Lung (tissue), 12 donors: ENCODE data around the gene RAD52. TPM values are rescaled to one million over a fixed set of nuclear protein-coding genes. Genes with fewer than 3 reads are reported as not detected.

Experiments used
- ATAC-seq: fragments of 200-7000 bp; cut with Tn5 transposase; one replicate; pipeline ENCODE4 v1.9.1; 2020; ENCODE audit warnings: moderate number of reproducible peaks; ENCODE audit not compliant: insufficient read depth, low FRiP score
- DNase-seq, 3 donors: peaks; one replicate each; pipeline ENCODE4 v3.0.0-alpha.2; 2013 to 2017
- H3K27ac ChIP-seq, 2 donors: one replicate each; pipeline ENCODE4 v1.5.1; 2013; ENCODE audit warnings: mild to moderate bottlenecking in 2 of 2, moderate library complexity in 2 of 2, control low read depth in 1 of 2, inconsistent platforms in 1 of 2, low read depth in 1 of 2, low read length in 1 of 2
- H3K27me3 ChIP-seq, 3 donors: one replicate each; pipeline ENCODE4 v1.5.1; 2013; ENCODE audit warnings: low read length in 2 of 3; ENCODE audit not compliant: control insufficient read depth in 3 of 3, insufficient read depth in 3 of 3
- H3K36me3 ChIP-seq, 4 donors: one replicate each; pipeline ENCODE4 v1.5.1; 2013; ENCODE audit warnings: low read length in 4 of 4, mild to moderate bottlenecking in 1 of 4, moderate library complexity in 1 of 4; ENCODE audit not compliant: control insufficient read depth in 4 of 4, insufficient read depth in 4 of 4
- H3K4me1 ChIP-seq, 5 donors: one replicate each; pipeline ENCODE4 v1.5.1; 2013; ENCODE audit warnings: low read length in 5 of 5, mild to moderate bottlenecking in 2 of 5, moderate library complexity in 1 of 5; ENCODE audit not compliant: control insufficient read depth in 5 of 5, insufficient read depth in 5 of 5
- H3K4me3 ChIP-seq: one replicate; pipeline ENCODE4 v1.5.1; 2013; ENCODE audit warnings: mild to moderate bottlenecking, control low read depth, moderate library complexity
- H3K9ac ChIP-seq, 2 donors: one replicate each; pipeline ENCODE4 v1.5.1; 2013; ENCODE audit warnings: low read length in 2 of 2, control low read depth in 1 of 2; ENCODE audit not compliant: insufficient read depth in 1 of 2
- H3K9me3 ChIP-seq, 4 donors: one replicate each; pipeline ENCODE4 v1.5.1; 2013; ENCODE audit warnings: low read length in 3 of 4, mild to moderate bottlenecking in 1 of 4, moderate library complexity in 1 of 4; ENCODE audit not compliant: control insufficient read depth in 4 of 4, insufficient read depth in 3 of 4
- WGBS, 2 donors: extraction: QIAGEN DNeasy Blood & Tissue Kit; methylation state at CpG; one replicate each; pipeline ENCODE4 v1.1.7; 2013; 5-methylcytosine and 5-hydroxymethylcytosine counted together
- polyA plus RNA-seq, 2 donors: library from polyadenylated mRNA; stranded (reverse); fragments of 200-250 nt; gene quantifications; one replicate each; pipeline ENCODE4 v1.2.1, GENCODE V29; 2013
- total RNA-seq, 2 donors: library from RNA; depleted of rRNA in 1 of 2; stranded (reverse); fragments of >200 nt in 1 of 2; gene quantifications; one replicate each; pipeline ENCODE4 v1.2.1, GENCODE V29; 2014 to 2021
- TF ChIP-seq, protein P1 (sequence below): IDR thresholded peaks from 2 replicates; pipeline ENCODE4 v1.5.1; 2012; ENCODE audit warnings: mild to moderate bottlenecking; ENCODE audit errors: control extremely low read depth, extremely low read depth
- donor health status: control.
- donor health status: control.
- donor health status: Bipolar disorder and iron deficiency.
- donor health status: healthy.
- donor health status: DM: yes; HTN: yes; CAD: no.

Gene RAD52
- total and polyA plus RNA-seq, 4 donors, result 4.3 to 36.8 (median 8.0) TPM

DNA sequence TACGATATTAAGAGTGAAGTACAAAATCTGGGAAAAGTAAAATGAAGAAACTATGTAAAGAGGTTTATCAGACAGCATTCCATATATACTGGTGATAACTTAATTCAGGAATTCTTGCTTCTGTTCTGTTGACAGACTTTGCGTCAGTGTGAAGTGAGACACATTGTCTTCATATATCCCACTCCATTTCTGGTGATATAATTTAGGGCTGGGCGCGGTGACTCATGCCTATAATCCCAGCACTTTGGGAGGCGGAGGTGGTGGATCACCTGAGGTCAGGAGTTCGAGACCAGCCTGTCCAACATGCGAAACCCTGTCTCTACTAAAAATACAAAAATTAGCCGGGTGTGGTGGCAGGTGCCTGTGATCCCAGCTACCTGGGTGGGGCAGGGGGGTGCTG lies 20.3 kb upstream of the RAD52 start:
- no peak overlapping the region for H3K4me3 ChIP-seq
- H3K9ac ChIP-seq, result no peak overlapping the region
- no peaks in the 10 kb centered on the region for H3K9me3 ChIP-seq
- H3K27ac ChIP-seq, result no peak overlapping the region
- TF ChIP-seq, protein P1, sequence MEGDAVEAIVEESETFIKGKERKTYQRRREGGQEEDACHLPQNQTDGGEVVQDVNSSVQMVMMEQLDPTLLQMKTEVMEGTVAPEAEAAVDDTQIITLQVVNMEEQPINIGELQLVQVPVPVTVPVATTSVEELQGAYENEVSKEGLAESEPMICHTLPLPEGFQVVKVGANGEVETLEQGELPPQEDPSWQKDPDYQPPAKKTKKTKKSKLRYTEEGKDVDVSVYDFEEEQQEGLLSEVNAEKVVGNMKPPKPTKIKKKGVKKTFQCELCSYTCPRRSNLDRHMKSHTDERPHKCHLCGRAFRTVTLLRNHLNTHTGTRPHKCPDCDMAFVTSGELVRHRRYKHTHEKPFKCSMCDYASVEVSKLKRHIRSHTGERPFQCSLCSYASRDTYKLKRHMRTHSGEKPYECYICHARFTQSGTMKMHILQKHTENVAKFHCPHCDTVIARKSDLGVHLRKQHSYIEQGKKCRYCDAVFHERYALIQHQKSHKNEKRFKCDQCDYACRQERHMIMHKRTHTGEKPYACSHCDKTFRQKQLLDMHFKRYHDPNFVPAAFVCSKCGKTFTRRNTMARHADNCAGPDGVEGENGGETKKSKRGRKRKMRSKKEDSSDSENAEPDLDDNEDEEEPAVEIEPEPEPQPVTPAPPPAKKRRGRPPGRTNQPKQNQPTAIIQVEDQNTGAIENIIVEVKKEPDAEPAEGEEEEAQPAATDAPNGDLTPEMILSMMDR, result no peak
- H3K36me3 ChIP-seq, result no peaks in the 10 kb centered on the region
- DNase-seq (no peak), ATAC-seq (no peak)
- no peaks in the 10 kb centered on the region for H3K4me1 ChIP-seq
- H3K27me3 ChIP-seq, result no peaks in the 10 kb centered on the region
- WGBS, 2 donors, result 81 to 95% methylated on average over 8 of the region's 8 CpGs

DNA sequence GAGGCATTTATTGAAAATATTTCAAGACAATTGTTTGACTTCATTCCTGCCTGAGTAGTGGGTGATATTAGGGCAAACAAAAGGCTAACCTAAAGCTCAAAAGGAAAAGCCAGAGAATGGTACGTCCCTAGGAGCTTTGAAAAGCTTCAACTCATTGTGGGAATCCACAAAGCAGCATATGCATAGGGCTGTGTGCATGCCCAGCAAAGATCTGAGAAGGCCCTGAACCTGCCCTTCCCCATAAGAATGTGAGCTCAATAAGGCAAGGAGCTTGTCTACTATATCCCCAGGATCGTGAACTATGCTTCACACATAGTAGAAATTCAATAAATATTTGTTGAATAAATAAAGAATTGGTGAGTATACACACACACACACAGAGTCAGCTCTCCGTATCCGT lies 19.1 kb upstream of the RAD52 start:
- DNase-seq (no peak), ATAC-seq (no peak)
- H3K9ac ChIP-seq, result no peak overlapping the region
- H3K4me3 ChIP-seq, result no peak overlapping the region
- TF ChIP-seq, protein P1, result no peak
- 58 to 89% methylated on average over 4 of the region's 4 CpGs for WGBS, 2 donors
- no peaks in the 10 kb centered on the region for H3K36me3 ChIP-seq
- no peak overlapping the region for H3K27ac ChIP-seq
- H3K4me1 ChIP-seq, result peaks cover 0 to 4% (median 0%) of the 10 kb centered on the region in 5 donors
- no peaks in the 10 kb centered on the region for H3K9me3 ChIP-seq
- no peaks in the 10 kb centered on the region for H3K27me3 ChIP-seq

DNA sequence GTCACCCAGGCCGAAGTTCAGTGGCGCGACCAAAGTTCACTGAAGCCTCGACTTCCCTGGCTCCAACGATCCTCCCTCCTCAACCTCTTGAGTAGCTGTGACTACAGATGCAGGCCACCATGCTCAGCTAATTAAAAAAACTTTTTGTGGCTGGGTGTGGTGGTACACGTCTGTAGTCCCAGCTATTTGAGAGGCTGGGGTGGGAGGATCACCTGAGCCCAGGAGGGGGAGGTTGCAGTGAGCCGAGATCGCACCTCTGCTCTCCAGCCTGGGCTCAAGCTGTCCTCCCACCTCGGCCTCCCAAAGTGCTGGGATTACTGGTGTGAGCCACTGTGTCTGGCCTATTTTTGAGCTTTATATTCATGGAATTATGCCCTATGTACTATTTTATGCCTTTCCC lies 18.1 kb upstream of the RAD52 start:
- DNase-seq (no peak), ATAC-seq (no peak)
- no peak overlapping the region for H3K4me3 ChIP-seq
- TF ChIP-seq, protein P1, result no peak
- peaks cover 0 to 4% (median 0%) of the 10 kb centered on the region in 5 donors for H3K4me1 ChIP-seq
- no peak overlapping the region for H3K27ac ChIP-seq
- no peaks in the 10 kb centered on the region for H3K27me3 ChIP-seq
- H3K9ac ChIP-seq, result no peak overlapping the region
- no peaks in the 10 kb centered on the region for H3K9me3 ChIP-seq
- H3K36me3 ChIP-seq, result no peaks in the 10 kb centered on the region
- 84 to 95% methylated on average over 9 of the region's 9 CpGs for WGBS, 2 donors

DNA sequence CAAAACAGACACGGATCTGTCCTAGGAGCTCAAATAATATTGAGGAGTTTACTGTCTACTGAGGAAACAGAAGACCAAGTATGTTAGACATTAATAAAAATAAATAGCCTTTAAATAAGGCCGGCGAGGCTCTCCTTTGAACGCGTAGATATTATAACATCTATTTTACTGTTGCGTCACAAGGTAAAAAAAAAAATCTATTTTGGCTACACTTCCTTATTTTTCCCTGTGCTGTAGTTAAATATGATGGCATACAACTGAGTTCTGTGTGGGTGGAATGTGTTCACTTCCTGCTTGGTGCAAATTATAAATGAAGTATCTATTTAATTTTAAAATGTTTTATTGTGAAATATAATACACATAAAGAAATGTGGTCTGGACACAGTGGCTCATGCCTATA lies 17.2 kb upstream of the RAD52 start:
- Histone ChIP-seq H3K36me3 (no peaks in the 10 kb centered on the region), H3K9me3 (no peaks in the 10 kb centered on the region), H3K27me3 (no peaks in the 10 kb centered on the region), H3K9ac (no peak overlapping the region), H3K4me1 (peaks cover 0 to 4% (median 0%) of the 10 kb centered on the region in 5 donors), H3K27ac (no peak overlapping the region), H3K4me3 (no peak overlapping the region)
- ATAC-seq (no peak), DNase-seq (no peak)
- WGBS, 2 donors, result 39 to 72% methylated on average over 6 of the region's 6 CpGs
- TF ChIP-seq, protein P1, result no peak
